SHP77 treated with DMSO at 0.1 percent for 48 hours (cell line): ENCODE measurements around the gene RNF167.

Experiments used
- DNase-seq: peaks from one replicate; lab custom pipeline; 2025; lab: John Stamatoyannopoulos, UW

Gene RNF167

GRCh38 chr17:4953451-4953961 is 13.4 kb downstream of the RNF167 start:
- no peak for DNase-seq

GRCh38 chr17:4955091-4955490 is 15.0 kb downstream of the RNF167 start:
- DNase-seq: no peak

- DNase-seq: no peak
Measured at GRCh38 chr17:4956493-4957061, 16.5 kb downstream of the RNF167 start.

- no peak for DNase-seq
Measured at GRCh38 chr17:4958102-4958501, 18.0 kb downstream of the RNF167 start.

GRCh38 chr17:4959261-4959965 is 19.3 kb downstream of the RNF167 start:
- no peak for DNase-seq

- no peak for DNase-seq
Measured at GRCh38 chr17:4960279-4960922, 20.3 kb downstream of the RNF167 start.

GRCh38 chr17:4965311-4965986 is 25.4 kb downstream of the RNF167 start:
- DNase-seq: no peak

GRCh38 chr17:4966844-4967538 is 26.9 kb downstream of the RNF167 start:
- DNase-seq: peak; percentile 100

GRCh38 chr17:4967539-4968485 is 27.7 kb downstream of the RNF167 start, which contains the start of gene SPAG7:
Gene SPAG7 (minus strand): TSS chr17:4967817. CDS start chr17:4967804, 13 bp downstream.
- DNase-seq: peak; percentile 97

- no peak for DNase-seq
Measured at GRCh38 chr17:4968486-4969046, 28.5 kb downstream of the RNF167 start.

- DNase-seq: no peak
Measured at GRCh38 chr17:4969047-4969550, 29.0 kb downstream of the RNF167 start.

GRCh38 chr17:4969551-4970173 is 29.6 kb downstream of the RNF167 start:
- no peak for DNase-seq

- no peak for DNase-seq
Measured at GRCh38 chr17:4970273-4970672, 30.2 kb downstream of the RNF167 start.

- no peak for DNase-seq
Measured at GRCh38 chr17:4971826-4972225, 31.8 kb downstream of the RNF167 start.

- no peak for DNase-seq
Measured at GRCh38 chr17:4972322-4972721, 32.3 kb downstream of the RNF167 start.

- DNase-seq: no peak
Measured at GRCh38 chr17:4972752-4973151, 32.7 kb downstream of the RNF167 start.

GRCh38 chr17:4973256-4974114 is 33.4 kb downstream of the RNF167 start:
- no peak for DNase-seq

GRCh38 chr17:4974115-4974670 is 34.1 kb downstream of the RNF167 start:
- DNase-seq: no peak
